ENCODE measurements around the gene PGAP1. TPM values are rescaled to one million over a fixed set of nuclear protein-coding genes. Genes with fewer than 3 reads are reported as not detected.
A peak's percentile ranks its signal among the peaks of the same experiment; 100 is the strongest.
"Not testable (repeated sequence)": the region's sequence is repeated elsewhere in the genome, so short reads cannot be mapped to it uniquely, and the experiment has no call there.

PGAP1 gene
- total RNA-seq, 2 donors from 2014 or later = 7.9 to 9.0 TPM

- intact Hi-C loops (cut with DNase I) = no loop called here
- ATAC-seq = no peak
Measured at GRCh38 chr2:196914867-196915460, 11.5 kb downstream of the PGAP1 start.

GRCh38 chr2:196913691-196914090 is 12.8 kb downstream of the PGAP1 start:
- no peak for DNase-seq
- no peak for ATAC-seq
- intact Hi-C loops (cut with DNase I) = no loop called here

More at GRCh38 chr2:196914867-196915460, 11.5 kb downstream of the PGAP1 start:
- no peak for DNase-seq

DNA sequence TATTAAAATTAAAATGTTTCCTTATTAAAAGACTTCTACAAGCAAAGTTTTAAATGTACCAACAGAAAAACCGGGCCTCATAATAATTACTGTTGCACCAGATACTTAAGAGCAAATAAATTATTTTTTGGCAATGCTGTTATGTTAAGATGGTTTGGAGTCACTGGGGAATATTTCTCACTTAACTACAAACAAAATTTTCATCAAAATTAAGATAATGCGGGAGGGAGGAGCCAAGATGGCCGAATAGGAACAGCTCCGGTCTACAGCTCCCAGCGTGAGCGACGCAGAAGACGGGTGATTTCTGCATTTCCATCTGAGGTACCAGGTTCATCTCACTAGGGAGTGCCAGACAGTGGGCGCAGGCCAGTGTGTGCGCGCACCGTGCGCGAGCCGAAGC is 21.1 kb downstream of the PGAP1 start:
- intact Hi-C loops (cut with DNase I); ATAC-seq; DNase-seq: not testable (repeated sequence)

DNA sequence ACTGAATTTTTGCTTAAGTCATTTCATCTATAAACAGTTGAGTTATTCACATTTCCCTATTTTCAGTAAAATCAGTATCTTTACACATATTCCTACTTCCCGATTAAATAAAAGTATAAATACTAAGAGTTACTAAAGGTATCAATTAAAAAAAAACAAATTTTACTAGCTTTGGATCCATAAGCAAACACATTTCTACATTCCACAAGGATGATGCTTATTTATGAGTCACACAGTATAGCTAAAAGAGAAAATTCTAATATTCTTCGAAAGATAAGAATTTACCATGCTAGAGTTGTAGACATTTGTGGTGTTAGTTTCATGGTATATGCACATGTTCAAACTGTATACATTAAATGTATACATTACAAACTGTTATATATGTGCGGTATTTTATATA is 23.7 kb downstream of the PGAP1 start:
- intact Hi-C loops (cut with DNase I) = no loop called here
- no peak for DNase-seq
- ATAC-seq = no peak

DNA sequence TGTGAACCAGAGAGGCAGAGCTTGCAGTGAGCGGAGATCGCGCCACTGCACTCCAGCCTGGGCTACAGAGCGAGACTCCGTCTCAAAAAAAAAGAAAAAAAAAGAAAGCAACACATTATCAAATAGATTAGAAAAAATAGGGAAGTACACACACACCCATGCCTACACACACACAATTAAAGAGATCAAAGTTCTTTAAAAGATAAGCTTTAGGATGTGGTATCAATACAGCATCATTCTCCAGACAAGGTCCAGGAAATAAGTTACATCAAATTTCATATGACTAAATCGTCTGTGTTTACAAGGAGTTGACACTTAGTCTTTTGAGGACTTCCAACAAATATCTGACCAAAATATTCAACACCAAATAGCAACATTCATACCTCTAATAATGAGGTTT is 25.7 kb downstream of the PGAP1 start:
- DNase-seq (no peak), ATAC-seq (no peak)
- intact Hi-C loops (cut with DNase I) = no loop called here

DNA sequence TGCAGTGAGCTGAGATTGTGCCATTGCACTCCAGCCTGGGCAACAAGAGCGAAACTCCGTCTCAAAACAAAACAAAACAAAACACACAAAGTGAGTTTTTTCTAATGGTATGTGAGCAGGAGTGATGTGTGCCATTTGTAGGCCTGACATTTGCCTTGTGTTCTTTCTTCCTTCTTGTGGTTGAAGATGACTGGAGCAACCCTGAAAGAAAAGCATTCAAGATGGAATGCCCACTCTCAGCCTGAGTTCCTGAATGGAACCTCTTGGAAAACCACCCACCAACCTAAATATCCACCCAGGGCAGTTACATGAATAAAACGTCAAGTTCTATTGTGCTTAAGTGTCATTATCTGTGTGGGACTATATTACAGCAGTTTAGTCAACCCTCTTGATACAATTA is 26.5 kb downstream of the PGAP1 start:
- ATAC-seq (no peak), DNase-seq (no peak)
- intact Hi-C loops (cut with DNase I) = no loop called here

DNA sequence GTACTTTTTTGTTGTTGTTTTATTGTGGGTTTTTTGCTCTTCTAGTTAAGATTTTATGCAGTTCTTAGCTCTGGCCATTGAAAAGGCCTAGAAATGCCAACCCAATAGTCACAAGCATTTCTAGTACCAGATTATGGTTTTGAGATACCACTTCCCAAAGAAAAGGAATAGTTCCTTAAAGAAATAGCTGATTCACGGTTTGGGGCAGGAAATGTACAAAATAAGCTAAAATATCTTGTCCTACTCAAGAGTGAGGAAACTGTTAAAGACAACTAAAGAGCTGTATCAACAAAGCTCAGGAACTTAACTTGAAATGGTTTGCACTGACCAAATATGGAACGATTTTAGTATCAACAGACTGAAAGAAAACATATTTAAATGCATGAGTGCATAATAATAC is 35.4 kb downstream of the PGAP1 start:
- ATAC-seq (no peak), DNase-seq (no peak)
- intact Hi-C loops (cut with DNase I) = no loop called here

GRCh38 chr2:196887431-196887830 is 39.1 kb downstream of the PGAP1 start:
- ATAC-seq = no peak
- intact Hi-C loops (cut with DNase I) = no loop called here
- DNase-seq = no peak

GRCh38 chr2:196884368-196884767 is 42.1 kb downstream of the PGAP1 start:
- DNase-seq (no peak), ATAC-seq (no peak)
- intact Hi-C loops (cut with DNase I) = no loop called here

GRCh38 chr2:196876364-196876763 is 50.1 kb downstream of the PGAP1 start:
- no peak for DNase-seq
- intact Hi-C loops (cut with DNase I) = no loop called here
- no peak for ATAC-seq

- intact Hi-C loops (cut with DNase I) = no loop called here
- DNase-seq (no peak), ATAC-seq (no peak)
Measured at GRCh38 chr2:196875414-196875813, 51.1 kb downstream of the PGAP1 start.

DNA sequence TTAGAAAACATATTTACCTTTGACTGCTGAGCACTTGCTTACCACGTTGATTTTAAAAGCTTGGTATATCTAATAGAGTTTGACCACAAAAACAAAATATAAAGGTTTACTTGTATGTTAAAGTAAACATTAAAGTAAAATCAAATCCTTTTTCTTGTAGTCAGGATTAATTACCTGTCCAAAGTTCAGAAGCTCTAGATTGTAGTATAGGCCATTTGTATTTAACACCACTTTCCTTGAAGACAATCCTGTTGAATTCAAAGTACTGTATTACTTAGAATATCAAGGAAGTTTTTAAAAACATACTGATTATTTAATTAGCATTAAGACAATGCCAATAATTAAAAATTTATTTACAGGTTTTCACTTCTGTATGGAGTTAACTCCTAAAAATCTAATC is 53.0 kb downstream of the PGAP1 start:
- intact Hi-C loops (cut with DNase I) = no loop called here
- no peak for ATAC-seq
- no peak for DNase-seq

DNA sequence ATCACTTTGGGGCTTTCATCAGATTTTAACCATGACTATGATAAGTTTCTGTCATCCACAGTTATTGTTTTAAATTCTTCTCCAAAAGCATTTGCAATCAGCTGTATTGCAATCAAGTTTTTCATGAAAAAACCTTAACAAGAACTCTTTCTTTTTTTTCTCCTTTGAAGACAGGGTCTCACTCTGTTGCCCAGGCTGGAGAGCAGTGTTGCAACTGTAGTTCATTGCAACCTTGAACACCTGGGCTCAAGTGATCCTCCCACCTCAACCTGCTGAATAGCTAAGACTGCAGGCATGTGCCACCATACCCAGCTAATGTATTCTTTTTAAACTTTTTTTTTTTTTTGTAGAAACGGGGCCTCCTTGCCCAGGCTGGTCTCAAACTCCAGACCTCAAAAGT is 71.9 kb downstream of the PGAP1 start:
- DNase-seq = no peak
- no peak for ATAC-seq
- intact Hi-C loops (cut with DNase I) = no loop called here

DNA sequence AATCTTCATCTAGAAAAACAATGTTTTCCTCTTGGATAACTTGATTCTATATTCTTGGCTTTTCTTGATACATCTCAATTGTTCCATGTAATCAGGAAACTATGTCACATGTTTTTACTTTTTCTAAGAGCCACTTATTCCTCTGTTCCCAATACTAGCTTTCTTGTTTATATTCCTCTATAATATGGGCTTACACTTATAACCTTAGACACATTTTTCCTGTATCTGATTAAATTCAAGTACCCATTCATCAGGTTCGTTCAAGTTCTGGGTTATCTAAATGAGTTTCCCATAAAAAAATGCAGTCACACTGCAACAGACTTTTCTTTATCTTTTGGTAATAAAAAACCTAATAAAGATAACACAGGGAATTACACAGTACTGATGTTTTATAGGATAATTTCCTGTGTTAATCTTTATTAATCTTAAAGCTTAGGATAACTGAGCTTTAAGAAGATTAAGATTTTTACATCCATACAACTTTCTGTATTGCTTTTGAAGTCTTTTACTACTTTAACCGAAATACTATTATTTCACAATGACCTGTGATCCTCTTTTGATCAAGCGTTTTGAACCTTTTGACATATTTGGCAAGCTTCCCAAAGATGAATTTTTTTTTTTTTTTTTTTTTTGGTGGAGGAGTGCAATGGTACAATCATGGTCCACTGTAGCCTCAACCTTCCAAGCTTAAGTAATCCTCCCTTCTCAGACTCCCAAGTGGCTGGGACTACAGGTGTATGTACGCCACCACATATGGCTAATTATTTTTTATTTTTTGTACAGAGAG is 73.0 kb downstream of the PGAP1 start:
- no peak for DNase-seq
- no peak for ATAC-seq
- intact Hi-C loops (cut with DNase I) = no loop called here

DNA sequence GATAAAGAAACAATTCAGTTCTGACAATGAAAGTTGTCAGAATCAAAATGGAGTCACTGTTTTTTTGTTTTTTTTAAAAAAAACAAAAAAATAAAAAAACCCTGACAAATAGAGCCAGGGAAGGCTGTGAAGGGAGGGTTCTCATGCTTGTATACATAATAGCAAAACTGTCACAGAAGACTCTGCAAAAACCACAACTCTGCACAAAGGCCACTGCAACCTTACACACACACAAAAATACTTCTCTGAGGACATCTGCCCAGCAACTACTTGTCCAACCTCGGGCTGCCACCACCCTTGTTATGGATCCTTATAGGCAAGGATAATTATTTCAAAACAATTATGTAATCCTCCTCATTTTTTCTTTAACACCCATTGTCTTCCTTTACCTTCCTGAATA is 75.4 kb downstream of the PGAP1 start:
- no peak for DNase-seq
- ATAC-seq = no peak
- intact Hi-C loops (cut with DNase I) = no loop called here

DNA sequence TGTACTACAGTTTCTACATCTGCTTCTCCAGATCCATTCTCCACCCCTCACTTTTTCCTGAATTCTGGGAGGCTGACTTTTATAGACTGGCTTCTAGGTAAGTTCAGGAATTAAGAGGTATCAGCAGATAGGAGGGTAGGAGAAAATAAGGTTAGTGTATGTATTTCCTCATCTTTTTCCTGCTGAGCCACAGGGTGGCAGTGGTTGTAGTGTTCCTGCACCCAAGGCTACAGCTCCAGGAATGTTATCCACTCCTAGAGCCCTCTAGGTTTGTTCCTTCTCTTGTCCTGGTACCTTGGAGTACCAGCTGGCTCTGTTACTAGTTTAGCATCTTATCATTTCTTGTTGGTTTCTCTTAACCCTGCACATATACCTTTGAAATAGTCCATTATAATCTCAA is 76.6 kb downstream of the PGAP1 start:
- intact Hi-C loops (cut with DNase I) = no loop called here
- ATAC-seq = peak in 1 of 2 donors; percentile 57

DNA sequence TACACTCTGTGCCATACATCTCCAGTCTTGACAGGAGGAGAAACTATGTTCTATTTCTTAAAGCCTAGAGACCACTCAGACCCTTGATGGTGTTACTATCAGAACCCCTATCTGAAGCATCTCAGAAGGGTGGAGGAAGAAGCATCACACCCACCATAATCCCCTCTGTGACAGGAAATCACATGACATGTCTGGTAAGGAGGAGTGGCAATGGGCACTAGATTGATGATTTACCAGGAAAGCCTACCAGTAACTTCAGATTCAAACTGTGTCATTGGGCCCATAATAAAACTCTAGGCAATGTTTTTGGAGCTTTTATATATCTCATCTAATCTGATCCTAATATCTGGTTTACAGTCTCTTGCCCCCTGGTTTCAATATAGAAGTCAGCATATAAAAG is 80.2 kb downstream of the PGAP1 start:
- intact Hi-C loops (cut with DNase I) = no loop called here
- no peak for ATAC-seq
- DNase-seq = no peak

More for the DNA sequence above, 76.6 kb downstream of the PGAP1 start:
- no peak for DNase-seq

- no peak for ATAC-seq
- DNase-seq = no peak
- intact Hi-C loops (cut with DNase I) = no loop called here
Measured at GRCh38 chr2:196845371-196845770, 81.1 kb downstream of the PGAP1 start.

DNA sequence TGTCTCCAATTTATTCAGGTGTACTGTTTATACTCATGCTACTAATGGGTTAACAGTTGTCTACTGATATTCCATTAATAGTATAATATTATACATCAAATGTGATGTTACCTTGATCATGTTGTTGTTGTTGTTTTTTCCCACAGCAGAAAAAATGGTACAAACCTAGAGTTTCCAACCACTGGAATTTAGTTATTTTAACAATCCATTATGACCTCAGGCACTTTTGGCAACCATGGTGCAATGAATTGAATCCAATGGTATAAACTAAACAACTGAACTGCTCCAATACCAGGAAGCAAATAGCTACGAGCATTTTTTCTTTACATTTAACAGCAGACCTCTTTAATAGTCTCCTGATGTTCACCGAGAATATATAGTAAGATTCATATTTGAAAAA is 86.3 kb downstream of the PGAP1 start:
- ATAC-seq (no peak), DNase-seq (no peak)
- intact Hi-C loops (cut with DNase I) = no loop called here

- DNase-seq = no peak
- intact Hi-C loops (cut with DNase I) = no loop called here
- no peak for ATAC-seq
Measured at GRCh38 chr2:196839574-196839973, 86.9 kb downstream of the PGAP1 start.

- intact Hi-C loops (cut with DNase I) = no loop called here
- ATAC-seq = no peak
- no peak for DNase-seq
Measured at GRCh38 chr2:196836440-196836839, 90.1 kb downstream of the PGAP1 start.
